Renal cortical epithelial cell (primary cell): ENCODE measurements around the gene MTNR1B. TPM values are rescaled to one million over a fixed set of nuclear protein-coding genes. Genes with fewer than 3 reads are reported as not detected.

Source experiments
- DNase-seq: peaks from one replicate; pipeline ENCODE4 v3.0.0-alpha.2; 2011; ENCODE audit warnings: low read depth
- total RNA-seq: library from RNA; depleted of rRNA; stranded (reverse); fragments of >200 nt; gene quantifications from 2 replicates; pipeline ENCODE4 v1.2.3, GENCODE V29; 2014

Gene MTNR1B
- total RNA-seq, 1 donor from 2014 or later, result not detected

- no peak for DNase-seq
Measured at GRCh38 chr11:92978271-92979111, 9.0 kb downstream of the MTNR1B start.

GRCh38 chr11:92979176-92979575 lies 9.7 kb downstream of the MTNR1B start:
- DNase-seq, result peak; percentile 58

- no peak for DNase-seq
Measured at GRCh38 chr11:92980312-92980711, 10.9 kb downstream of the MTNR1B start.

GRCh38 chr11:92981508-92982043 lies 12.1 kb downstream of the MTNR1B start:
- no peak for DNase-seq

GRCh38 chr11:92986585-92986984 lies 17.1 kb downstream of the MTNR1B start:
- no peak for DNase-seq

- DNase-seq, result no peak
Measured at GRCh38 chr11:92993004-92993403, 23.6 kb downstream of the MTNR1B start.

- peak; percentile 88 for DNase-seq
Measured at GRCh38 chr11:93000511-93001476, 31.3 kb downstream of the MTNR1B start.

GRCh38 chr11:93001806-93002205 lies 32.4 kb downstream of the MTNR1B start:
- DNase-seq, result no peak

GRCh38 chr11:93002380-93002779 lies 32.9 kb downstream of the MTNR1B start:
- no peak for DNase-seq

- DNase-seq, result peak; percentile 59
Measured at GRCh38 chr11:93005239-93005638, 35.8 kb downstream of the MTNR1B start.

- DNase-seq, result no peak
Measured at GRCh38 chr11:93013646-93014045, 44.2 kb downstream of the MTNR1B start.

- DNase-seq, result no peak
Measured at GRCh38 chr11:93016595-93016994, 47.1 kb downstream of the MTNR1B start.

GRCh38 chr11:93017821-93018690 lies 48.6 kb downstream of the MTNR1B start:
- DNase-seq, result no peak

GRCh38 chr11:93020248-93021046 lies 51.0 kb downstream of the MTNR1B start:
- DNase-seq, result peak; percentile 70

GRCh38 chr11:93024369-93024768 lies 54.9 kb downstream of the MTNR1B start:
- DNase-seq, result peak; percentile 93

GRCh38 chr11:93025558-93026255 lies 56.3 kb downstream of the MTNR1B start:
- peak; percentile 36 for DNase-seq

- DNase-seq, result peak; percentile 47
Measured at GRCh38 chr11:93028960-93029522, 59.6 kb downstream of the MTNR1B start.

GRCh38 chr11:93031386-93031785 lies 61.9 kb downstream of the MTNR1B start:
- DNase-seq, result peak; percentile 86
